H1 (cell line): Measurements from ENCODE around the gene CHRNA9. TPM values are rescaled to one million over a fixed set of nuclear protein-coding genes. Genes with fewer than 3 reads are reported as not detected.

Experiments used
- CTCF ChIA-PET: fragments of 300-600 bp; sonication (Branson Sonifier 250); formaldehyde crosslinking; loops from one replicate; lab custom pipeline; 2021; ENCODE audit not compliant: partially characterized antibody; lab: Charles Lee
- POLR2A ChIA-PET: fragments of 300-600 bp; sonication (Branson Sonifier 250); formaldehyde crosslinking; loops from one replicate; lab custom pipeline; 2021; ENCODE audit warnings: inconsistent platforms; ENCODE audit not compliant: partially characterized antibody; lab: Charles Lee
- DNase-seq, 2 experiments: peaks; one replicate each; pipeline versions ENCODE4 v3.0.0 to v3.0.0-alpha.2; 2010 to 2022; ENCODE audit warnings: low spot score in 2 of 2, low read depth in 1 of 2, mixed read lengths in 1 of 2
- FAIRE-seq: peaks from 2 replicates; lab custom pipeline; 2011; peaks lifted over from hg19 to GRCh38; lab: Jason Lieb, UNC
- H2AFZ ChIP-seq: 2 replicates; pipeline ENCODE4 v1.8.1; 2012; ENCODE audit warnings: low read length, inconsistent platforms
- H2AK5ac ChIP-seq: 2 replicates; pipeline ENCODE4 v1.6.1; 2013; ENCODE audit warnings: low read depth, low read length
- H2BK120ac ChIP-seq: replicated peaks from 2 replicates; pipeline ENCODE3; 2013; ENCODE audit warnings: low read depth, low read length, inconsistent platforms
- H2BK12ac ChIP-seq: 2 replicates; pipeline ENCODE4 v1.6.1; 2013; ENCODE audit warnings: low read depth, low read length
- H2BK15ac ChIP-seq: 2 replicates; pipeline ENCODE4 v1.6.1; 2013; ENCODE audit warnings: low read length
- H2BK20ac ChIP-seq: 2 replicates; pipeline ENCODE4 v1.6.1; 2013; ENCODE audit warnings: low read length
- H2BK5ac ChIP-seq: 2 replicates; pipeline ENCODE4 v1.6.1; 2013; ENCODE audit warnings: low read depth, low read length
- H3K14ac ChIP-seq: 2 replicates; pipeline ENCODE4 v1.6.1; 2013; ENCODE audit warnings: inconsistent platforms; ENCODE audit not compliant: insufficient read length
- H3K18ac ChIP-seq: 2 replicates; pipeline ENCODE4 v1.6.1; 2013; ENCODE audit warnings: low read length; ENCODE audit errors: extremely low read depth
- H3K23ac ChIP-seq: 2 replicates; pipeline ENCODE4 v1.6.1; 2013; ENCODE audit warnings: inconsistent platforms; ENCODE audit not compliant: insufficient read length
- H3K23me2 ChIP-seq: 2 replicates; pipeline ENCODE4 v1.6.1; 2013; ENCODE audit warnings: low read depth, low read length
- H3K27ac ChIP-seq: 2 replicates; pipeline ENCODE4 v1.6.1; 2011; ENCODE audit warnings: low read depth, low read length, inconsistent platforms
- H3K27me3 ChIP-seq, 4 experiments: replicated peaks in 1 of 4; 1 replicate in 1 of 4; 2 replicates in 3 of 4; pipeline versions ENCODE4 v1.6.1 to v1.8.1; 2011 to 2013; ENCODE audit warnings: low read length in 3 of 4, mild to moderate bottlenecking in 3 of 4, inconsistent platforms in 2 of 4, mixed read lengths in 2 of 4, moderate library complexity in 1 of 4; ENCODE audit not compliant: control insufficient read depth in 3 of 4, insufficient read depth in 3 of 4; ENCODE audit errors: extremely low read depth in 1 of 4
- H3K36me3 ChIP-seq, 4 experiments: 2 replicates each; pipeline versions ENCODE4 v1.6.1 to v1.8.1; 2011 to 2013; ENCODE audit warnings: mild to moderate bottlenecking in 4 of 4, low read length in 3 of 4, moderate library complexity in 2 of 4, control low read depth in 1 of 4, inconsistent platforms in 1 of 4; ENCODE audit not compliant: insufficient read depth in 4 of 4, control insufficient read depth in 2 of 4
- H3K4ac ChIP-seq: replicated peaks from 2 replicates; pipeline ENCODE3; 2013; ENCODE audit warnings: low read length, low read depth, mixed read lengths, inconsistent platforms; ENCODE audit not compliant: insufficient read length
- H3K4me1 ChIP-seq, 4 experiments: replicated peaks in 1 of 4; 1 replicate in 1 of 4; 2 replicates in 3 of 4; pipeline versions ENCODE4 v1.6.1 to v1.8.1; 2011 to 2013; ENCODE audit warnings: low read length in 3 of 4, inconsistent platforms in 2 of 4, mixed read lengths in 1 of 4; ENCODE audit not compliant: insufficient read depth in 4 of 4, control insufficient read depth in 3 of 4
- H3K4me2 ChIP-seq, 2 experiments: 2 replicates each; pipeline versions ENCODE4 v1.6.1 to v1.8.1; 2011 to 2013; ENCODE audit warnings: low read depth in 2 of 2, low read length in 2 of 2, control low read depth in 1 of 2, inconsistent platforms in 1 of 2, mild to moderate bottlenecking in 1 of 2; ENCODE audit not compliant: insufficient read depth in 1 of 2
- H3K4me3 ChIP-seq, 4 experiments: fragments of 200-600, 300-600 bp in 1 of 4; sonication (generic), shearing (Covaris generic), sonication (Bioruptor Twin) in 1 of 4; 2 replicates each; pipeline versions ENCODE4 v1.5.1 to v1.8.1; 2011 to 2016; ENCODE audit warnings: low read length in 4 of 4, low read depth in 3 of 4, control low read depth in 2 of 4, inconsistent platforms in 2 of 4, mild to moderate bottlenecking in 2 of 4, mixed read lengths in 1 of 4, moderate library complexity in 1 of 4; ENCODE audit not compliant: insufficient read depth in 2 of 4; ENCODE audit errors: extremely low read depth in 1 of 4
- H3K56ac ChIP-seq: replicated peaks from 2 replicates; pipeline ENCODE3; 2013; ENCODE audit warnings: low read depth, mild to moderate bottlenecking, mixed read lengths, low read length, inconsistent platforms; ENCODE audit not compliant: insufficient read length
- H3K79me1 ChIP-seq: 2 replicates; pipeline ENCODE4 v1.6.1; 2013; ENCODE audit warnings: low read depth, low read length, control low read depth
- H3K79me2 ChIP-seq, 2 experiments: 2 replicates each; pipeline versions ENCODE4 v1.6.1 to v1.8.1; 2012 to 2013; ENCODE audit warnings: low read length in 2 of 2, mild to moderate bottlenecking in 2 of 2, inconsistent platforms in 1 of 2; ENCODE audit not compliant: insufficient read depth in 2 of 2, control insufficient read depth in 1 of 2
- H3K9ac ChIP-seq, 4 experiments: replicated peaks in 1 of 4; 1 replicate in 1 of 4; 2 replicates in 3 of 4; pipeline versions ENCODE4 v1.6.1 to v1.8.1; 2011 to 2013; ENCODE audit warnings: low read depth in 3 of 4, low read length in 3 of 4, control low read depth in 2 of 4, mild to moderate bottlenecking in 2 of 4, moderate library complexity in 2 of 4, inconsistent platforms in 1 of 4; ENCODE audit errors: extremely low read depth in 1 of 4
- H3K9me3 ChIP-seq, 2 experiments: 2 replicates each; pipeline versions ENCODE4 v1.6.1 to v1.8.1; 2012 to 2013; ENCODE audit warnings: mild to moderate bottlenecking in 2 of 2, moderate library complexity in 2 of 2, control low read depth in 1 of 2, inconsistent platforms in 1 of 2, low read depth in 1 of 2, low read length in 1 of 2, mixed read lengths in 1 of 2; ENCODE audit not compliant: insufficient read depth in 2 of 2
- H4K20me1 ChIP-seq, 2 experiments: replicated peaks in 1 of 2; 2 replicates each; pipeline versions ENCODE3 to v1.8.1; 2011 to 2013; ENCODE audit warnings: inconsistent platforms in 2 of 2, low read length in 2 of 2, mild to moderate bottlenecking in 1 of 2; ENCODE audit not compliant: insufficient read depth in 2 of 2, control insufficient read depth in 1 of 2
- H4K5ac ChIP-seq: 2 replicates; pipeline ENCODE4 v1.6.1; 2013; ENCODE audit warnings: low read length, low read depth, mixed read lengths, inconsistent platforms; ENCODE audit not compliant: insufficient read length
- H4K8ac ChIP-seq: 2 replicates; pipeline ENCODE4 v1.8.0; 2013; ENCODE audit warnings: mild to moderate bottlenecking, moderate library complexity, low read length, inconsistent platforms; ENCODE audit not compliant: insufficient read depth; ENCODE audit errors: extremely low read depth
- H4K91ac ChIP-seq: replicated peaks from 2 replicates; pipeline ENCODE3; 2013; ENCODE audit warnings: low read length, mixed read lengths, inconsistent platforms; ENCODE audit not compliant: insufficient read length
- SP4 ChIP-seq: IDR thresholded peaks from 2 replicates; pipeline ENCODE4 v1.6.1; 2012; ENCODE audit warnings: low read length, inconsistent platforms
- TAF1 ChIP-seq: IDR thresholded peaks from 2 replicates; pipeline ENCODE4 v1.6.1; 2011; ENCODE audit warnings: mild to moderate bottlenecking, low read depth, low read length
- WGBS, 2 experiments: shearing (Covaris generic) in 1 of 2; methylation state at CpG; one replicate each; pipeline versions ENCODE4 v1.1.6 to v1.1.7; 2013 to 2015; ENCODE audit warnings: low lambda C conversion rate in 2 of 2, mixed read lengths in 2 of 2, inconsistent platforms in 1 of 2, low coverage in 1 of 2, missing lambda C conversion rate in 1 of 2; ENCODE audit not compliant: insufficient replicate concordance in 2 of 2, insufficient coverage in 1 of 2, insufficient read length in 1 of 2; ENCODE audit errors: extremely low coverage in 1 of 2, missing lambda C conversion rate in 1 of 2; 5-methylcytosine and 5-hydroxymethylcytosine counted together
- polyA plus RNA-seq, 7 experiments: library from polyadenylated mRNA; depleted of rRNA in 3 of 7; stranded (reverse) in 5 of 7; unstranded in 2 of 7; fragments of >200 nt in 5 of 7; fragments of 200-250 nt in 2 of 7; gene quantifications; 1 replicate in 5 of 7; 2 replicates in 1 of 7; 4 replicates in 1 of 7; pipeline versions ENCODE4 v1.2.1 to v1.2.3, GENCODE V29; 2011 to 2013; ENCODE audit warnings: missing spikeins in 2 of 7, mixed read lengths in 2 of 7
- total RNA-seq: library from RNA; stranded (reverse); fragmentation: NEBNext Ultra II Directional; extraction: Animal tissue kit (Norgen Biotek cat#: 25700); gene quantifications from 2 replicates; pipeline ENCODE4 v1.2.1, GENCODE V29; 2021

CHRNA9 gene
- total and polyA plus RNA-seq, 2 of the 8 experiments (the other 6 are each of a cell fraction or from before 2014, with no cell fraction given): 1.4 to 3.3 TPM

DNA sequence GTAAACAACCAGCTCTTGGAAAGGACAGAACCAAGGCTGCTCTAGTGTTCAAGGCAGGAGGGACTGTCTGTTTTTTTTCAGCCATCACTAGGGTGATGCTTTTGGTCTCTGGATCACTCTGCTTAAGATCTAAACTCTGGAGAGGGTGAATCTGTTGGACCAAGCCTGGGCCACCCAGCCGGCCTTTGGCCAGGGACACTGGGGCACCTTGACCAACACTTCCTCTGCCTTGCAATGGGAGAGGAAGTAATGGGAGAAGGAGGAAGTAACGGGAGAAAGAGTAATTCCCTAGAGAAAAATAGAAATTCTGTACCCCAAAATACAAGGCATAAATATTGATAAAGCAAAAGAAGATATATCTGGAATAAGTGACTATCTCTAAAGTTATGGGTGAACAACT, 12.9 kb downstream of the CHRNA9 start:
- Histone ChIP-seq H4K20me1 (no peaks in the 10 kb centered on the region), H3K4ac (no peak overlapping the region), H3K9me3 (no peaks in the 10 kb centered on the region), H3K23ac (no peak overlapping the region), H4K91ac (no peak overlapping the region), H2BK12ac (no peak overlapping the region), H3K23me2 (no peaks in the 10 kb centered on the region), H3K27ac (no peak overlapping the region), H3K14ac (no peak overlapping the region), H3K9ac (no peak overlapping the region), H4K8ac (no peak overlapping the region; the same call in 1 of the 2 replicates), H3K79me1 (no peaks in the 10 kb centered on the region), H3K56ac (no peak overlapping the region), H2BK20ac (no peak overlapping the region), H3K79me2 (no peaks in the 10 kb centered on the region)
- POLR2A ChIA-PET: no interaction called here
- no peak for FAIRE-seq
- CTCF ChIA-PET: interaction anchor here (0.6 to 0.7 kb wide), 2 partner anchors 30 to 276 kb away, joined by 3 to 4 read pairs; no protein-coding TSS in a partner anchor
- TF ChIP-seq TAF1 (no peak), SP4 (no peak)
- TF ChIP-seq, all 59 proteins: peak for 0
- Histone ChIP-seq H2BK15ac (no peak overlapping the region), H3K36me3 (no peaks in the 10 kb centered on the region), H3K18ac (no peak overlapping the region), H2AFZ (no peak overlapping the region), H4K5ac (no peak overlapping the region), H2BK120ac (no peak overlapping the region), H2BK5ac (no peak overlapping the region), H3K4me2 (no peak overlapping the region), H3K4me1 (no peaks in the 10 kb centered on the region), H3K4me3 (no peak overlapping the region), H2AK5ac (no peak overlapping the region), H3K27me3 (no peaks in the 10 kb centered on the region)
- no peak for DNase-seq
- 89% methylated on average over 2 of the region's 2 CpGs; no CpG with 5 or more reads in 1 of the 2 experiments for WGBS, 2 experiments
